Natural killer cell (primary cell): ENCODE data around the gene CLSTN2. TPM values are rescaled to one million over a fixed set of nuclear protein-coding genes. Genes with fewer than 3 reads are reported as not detected.

Experiments used
- ATAC-seq, 3 donors: fragments of 150-1000 bp in 2 of 3; fragments of 200-7000 bp in 1 of 3; cut with Tn5 transposase; 1 replicate in 1 of 3; 2 replicates in 2 of 3; pipeline ENCODE4 v1.10.0; 2021; ENCODE audit warnings: mild to moderate bottlenecking in 2 of 3, moderate library complexity in 2 of 3
- DNase-seq, 2 donors: peaks; one replicate each; pipeline versions ENCODE4 v3.0.0 to v3.0.0-alpha.2; 2013 to 2021; ENCODE audit warnings: mixed read lengths in 1 of 2
- H3K27ac ChIP-seq: one replicate; pipeline ENCODE4 v1.5.1; 2013; ENCODE audit warnings: mild to moderate bottlenecking, low read length
- H3K27me3 ChIP-seq: one replicate; pipeline ENCODE4 v1.6.1; 2013; ENCODE audit warnings: low read length; ENCODE audit not compliant: control insufficient read depth, insufficient read depth
- H3K36me3 ChIP-seq: one replicate; pipeline ENCODE4 v1.6.1; 2013; ENCODE audit warnings: low read length; ENCODE audit not compliant: control insufficient read depth, insufficient read depth
- H3K4me1 ChIP-seq: one replicate; pipeline ENCODE4 v1.6.1; 2013; ENCODE audit warnings: low read length; ENCODE audit not compliant: control insufficient read depth, insufficient read depth
- H3K4me3 ChIP-seq: one replicate; pipeline ENCODE4 v1.5.1; 2013; ENCODE audit warnings: low read length
- H3K9me3 ChIP-seq: one replicate; pipeline ENCODE4 v1.6.1; 2013; ENCODE audit warnings: low read length; ENCODE audit not compliant: control insufficient read depth, insufficient read depth
- H3K27ac Mint-ChIP-seq, 2 donors: one replicate each; pipeline ENCODE4 v1.8.0; 2022; ENCODE audit warnings: mild to moderate bottlenecking in 2 of 2, mixed read lengths in 2 of 2, moderate library complexity in 1 of 2
- H3K27me3 Mint-ChIP-seq, 2 donors: one replicate each; pipeline ENCODE4 v1.8.0; 2022; ENCODE audit warnings: low read depth in 2 of 2, mixed read lengths in 2 of 2
- H3K36me3 Mint-ChIP-seq: one replicate; pipeline ENCODE4 v1.8.0; 2022; ENCODE audit warnings: mixed read lengths
- H3K4me1 Mint-ChIP-seq, 2 donors: one replicate each; pipeline ENCODE4 v1.8.0; 2022; ENCODE audit warnings: mixed read lengths in 2 of 2
- H3K4me3 Mint-ChIP-seq: one replicate; pipeline ENCODE4 v1.8.0; 2022; ENCODE audit warnings: mild to moderate bottlenecking, moderate library complexity, mixed read lengths
- H3K9me3 Mint-ChIP-seq, 2 donors: one replicate each; pipeline ENCODE4 v1.8.0; 2022; ENCODE audit warnings: mixed read lengths in 2 of 2
- CTCF ChIP-seq: fragments of 200-600 bp; IDR thresholded peaks from one replicate; pipeline ENCODE4 v1.8.0; 2022; ENCODE audit warnings: antibody characterized with exemption
- WGBS: methylation state at CpG from one replicate; pipeline ENCODE4 v1.1.7; 2013; ENCODE audit warnings: missing lambda C conversion rate; ENCODE audit not compliant: insufficient coverage; 5-methylcytosine and 5-hydroxymethylcytosine counted together
- intact Hi-C: fragments of 100-400 bp; cut with micrococcal nuclease; formaldehyde crosslinking; loops from one replicate; pipeline ENCODE4 v1.14.2; 2022
- total RNA-seq, 4 donors: library from RNA; stranded (reverse); fragments of 120-200 nt in 1 of 4; gene quantifications; one replicate each; pipeline versions ENCODE4 v1.2.3 to v1.2.4, GENCODE V29; 2013 to 2022

CLSTN2 gene
- total RNA-seq, 3 donors from 2014 or later (not counting 1 experiment from before 2014, with no cell fraction given): 0.05 TPM; not detected in 2

- DNase-seq (no peak), ATAC-seq (no peak)
- H3K9me3 Mint-ChIP-seq: peaks cover 0 to 3% of the 10 kb centered on the region in 2 donors
- Histone ChIP-seq H3K4me3 (no peak overlapping the region), H3K27me3 (no peaks in the 10 kb centered on the region), H3K27ac (no peak overlapping the region), H3K36me3 (no peaks in the 10 kb centered on the region), H3K4me1 (no peaks in the 10 kb centered on the region), H3K9me3 (no peaks in the 10 kb centered on the region)
- intact Hi-C loops: no loop called here
- H3K27me3 Mint-ChIP-seq: peaks cover 0 to 9% of the 10 kb centered on the region in 2 donors
- H3K4me3 Mint-ChIP-seq: no peak overlapping the region
- no peak for TF ChIP-seq CTCF
- WGBS: 78% methylated on average over 6 of the region's 6 CpGs
- H3K36me3 Mint-ChIP-seq: no peaks in the 10 kb centered on the region
- no peak overlapping the region for H3K27ac Mint-ChIP-seq
- no peaks in the 10 kb centered on the region for H3K4me1 Mint-ChIP-seq
Observed at GRCh38 chr3:139948898-139949297, 13.9 kb downstream of the CLSTN2 start.

- Histone ChIP-seq H3K27ac (no peak overlapping the region), H3K4me1 (no peaks in the 10 kb centered on the region), H3K4me3 (no peak overlapping the region), H3K9me3 (no peaks in the 10 kb centered on the region), H3K36me3 (no peaks in the 10 kb centered on the region), H3K27me3 (no peaks in the 10 kb centered on the region)
- no peaks in the 10 kb centered on the region for H3K4me1 Mint-ChIP-seq
- no peak overlapping the region for H3K27ac Mint-ChIP-seq
- no peak overlapping the region for H3K4me3 Mint-ChIP-seq
- H3K9me3 Mint-ChIP-seq: no peaks in the 10 kb centered on the region
- H3K36me3 Mint-ChIP-seq: no peaks in the 10 kb centered on the region
- 64% methylated on average over 1 of the region's 2 CpGs for WGBS
- intact Hi-C loops: no loop called here
- H3K27me3 Mint-ChIP-seq: peaks cover 0 to 5% of the 10 kb centered on the region in 2 donors
- TF ChIP-seq CTCF: no peak
- DNase-seq (no peak), ATAC-seq (no peak)
Observed at GRCh38 chr3:139953131-139953910, 18.3 kb downstream of the CLSTN2 start.

- Histone ChIP-seq H3K27ac (no peak overlapping the region), H3K4me3 (no peak overlapping the region), H3K27me3 (no peaks in the 10 kb centered on the region), H3K4me1 (no peaks in the 10 kb centered on the region), H3K9me3 (no peaks in the 10 kb centered on the region), H3K36me3 (no peaks in the 10 kb centered on the region)
- ATAC-seq (no peak), DNase-seq (no peak)
- intact Hi-C loops: no loop called here
- Mint-ChIP-seq H3K9me3 (no peaks in the 10 kb centered on the region), H3K4me3 (no peak overlapping the region), H3K36me3 (no peaks in the 10 kb centered on the region), H3K4me1 (no peaks in the 10 kb centered on the region), H3K27ac (no peak overlapping the region), H3K27me3 (peaks cover 0 to under 1% of the 10 kb centered on the region in 2 donors)
- WGBS: 85% methylated on average over 3 of the region's 3 CpGs
- no peak for TF ChIP-seq CTCF
Observed at GRCh38 chr3:139954146-139954860, 19.3 kb downstream of the CLSTN2 start.
